Heart left ventricle (tissue), 16 donors: ENCODE measurements around the gene GLT8D1. TPM values are rescaled to one million over a fixed set of nuclear protein-coding genes. Genes with fewer than 3 reads are reported as not detected.

Experiments used
- ATAC-seq, 4 donors: fragments of 200-7000 bp; cut with Tn5 transposase; one replicate each; pipeline ENCODE4 v1.9.1; 2020 to 2022; ENCODE audit warnings: moderate library complexity in 4 of 4, mild to moderate bottlenecking in 3 of 4, moderate number of reproducible peaks in 1 of 4
- DNase-seq, 5 donors: peaks; one replicate each; pipeline ENCODE4 v3.0.0-alpha.2; 2020
- H3K27ac ChIP-seq, 12 donors: fragments of 200-600 bp; sonication (generic) in 4 of 12; one replicate each; pipeline versions ENCODE4 v1.5.0 to v1.8.0; 2016 to 2022; ENCODE audit warnings: mild to moderate bottlenecking in 2 of 12
- H3K27me3 ChIP-seq, 9 donors: fragments of 200-600 bp; sonication (generic) in 2 of 9; one replicate each; pipeline versions ENCODE4 v1.5.1 to v1.8.0; 2016 to 2022; ENCODE audit warnings: mild to moderate bottlenecking in 3 of 9
- H3K36me3 ChIP-seq, 9 donors: fragments of 200-600 bp; sonication (generic) in 2 of 9; one replicate each; pipeline versions ENCODE4 v1.5.0 to v1.8.0; 2018 to 2022; ENCODE audit warnings: mild to moderate bottlenecking in 2 of 9
- H3K4me1 ChIP-seq, 12 donors: fragments of 200-600 bp; sonication (generic) in 4 of 12; one replicate each; pipeline versions ENCODE4 v1.5.0 to v1.8.0; 2016 to 2022; ENCODE audit warnings: mild to moderate bottlenecking in 3 of 12
- H3K4me3 ChIP-seq, 12 donors: fragments of 200-600 bp; sonication (generic) in 4 of 12; one replicate each; pipeline versions ENCODE4 v1.5.0 to v1.8.0; 2017 to 2022; ENCODE audit warnings: mild to moderate bottlenecking in 9 of 12, moderate library complexity in 4 of 12
- H3K9me3 ChIP-seq, 12 donors: fragments of 200-600 bp; sonication (generic) in 4 of 12; one replicate each; pipeline versions ENCODE4 v1.5.0 to v1.8.0; 2016 to 2022; ENCODE audit warnings: mild to moderate bottlenecking in 1 of 12
- CTCF ChIP-seq, 12 donors: fragments of 200-600 bp; sonication (generic) in 4 of 12; IDR thresholded peaks; one replicate each; pipeline versions ENCODE4 v1.5.0 to v1.8.0; 2018 to 2022; ENCODE audit warnings: antibody characterized with exemption in 12 of 12, mild to moderate bottlenecking in 5 of 12
- POLR2A ChIP-seq, 2 donors: fragments of 450-650 bp; IDR thresholded peaks; one replicate each; pipeline ENCODE4 v1.6.1; 2017; ENCODE audit warnings: antibody characterized with exemption in 2 of 2, mild to moderate bottlenecking in 2 of 2, moderate library complexity in 2 of 2
- WGBS, 4 donors: extraction: QIAGEN DNeasy Blood & Tissue Kit in 2 of 4; methylation state at CpG; one replicate each; pipeline versions ENCODE4 v1.1.5 to v1.1.7; 2013 to 2018; 5-methylcytosine and 5-hydroxymethylcytosine counted together
- intact Hi-C, 10 donors: fragments of 100-400 bp; cut with DNase I; formaldehyde crosslinking; loops; one replicate each; pipeline versions ENCODE4 v1.11.1 to v1.14.2; 2022
- polyA plus RNA-seq, 2 donors: library from polyadenylated mRNA; stranded (reverse); fragments of 200-250 nt; gene quantifications; one replicate each; pipeline ENCODE4 v1.2.3, GENCODE V29; 2013
- total RNA-seq, 9 donors: library from RNA; depleted of rRNA in 2 of 9; stranded (reverse); fragments of >200 nt in 2 of 9; fragmentation: NEBNext Ultra II Directional in 3 of 9; extraction: Animal tissue kit (Norgen Biotek cat#: 25700) in 3 of 9; gene quantifications; one replicate each; pipeline versions ENCODE4 v1.1.0 to v1.2.4, GENCODE V29; 2016 to 2023
- donor health status: ischemic (EF 13 %, LVEDD 7.1; RV severe dilation, severe dysfunction).
- donor health status: healthy with polysubstance abuse.
- donor health status: DM: no; HTN: yes; CAD: no.
- donor health status: DM: no; HTN: no; CAD: no.
- donor health status: ischemic (EF 25% LVEDD 6.9; RV normal size, moderate dysfunction).
- donor health status: ischemic (EF 25% LVEDD 5.7; RV mildly dilated, moderate dysfunction).
- donor health status: healthy.
- donor health status: DM: yes; HTN: yes; CAD: no.
- donor health status: ischemic (EF 35%, LVEDD 5.7; RV mildly dilated, moderate dysfunction).
- donor health status: nonischemic (EF 11% LVEDD 7.7; RV severe dilation, severe dysfunction).
- donor health status: DM: yes; HTN: yes; CAD: no.
- donor health status: PGD.
- donor health status: ischemic (EF 29% LVEDD 5.4; RV normal size, mild dysfunction).
- donor health status: nonischemic (EF 23%, LVEDD 6.1; RV moderate dilation, normal function).

GLT8D1 gene
- total and polyA plus RNA-seq, 11 donors = 21.7 to 39.0 (median 28.3) TPM

GRCh38 chr3:52671676-52672075 lies 33.9 kb downstream of the GLT8D1 start:
- no peaks in the 10 kb centered on the region for H3K9me3 ChIP-seq
- peaks cover 0 to 27% (median 10%) of the 10 kb centered on the region in 12 donors for H3K4me1 ChIP-seq
- peak overlapping the region in 1 of 12 donors; percentile 69 for H3K27ac ChIP-seq
- intact Hi-C loops = loop anchor here in 1 of 10 donors (10.0 kb wide), 1 partner anchor 247 kb away; no protein-coding TSS in a partner anchor
- H3K4me3 ChIP-seq = no peak overlapping the region
- peaks cover 0 to 98% (median 78%) of the 10 kb centered on the region in 9 donors for H3K36me3 ChIP-seq
- DNase-seq (no peak), ATAC-seq (no peak)
- 44 to 75% (median 64%) methylated on average over 1 of the region's 1 CpG for WGBS, 4 donors
- H3K27me3 ChIP-seq = no peaks in the 10 kb centered on the region
- TF ChIP-seq POLR2A (IDR thresholded peaks at IDR 0.05) (no peak), CTCF (IDR thresholded peaks at IDR 0.05) (no peak)

GRCh38 chr3:52670621-52671521 lies 34.7 kb downstream of the GLT8D1 start:
- intact Hi-C loops = loop anchor here in 1 of 10 donors (10.0 kb wide), 1 partner anchor 246 kb away; no protein-coding TSS in a partner anchor
- H3K36me3 ChIP-seq = peaks cover 0 to 98% (median 79%) of the 10 kb centered on the region in 9 donors

GRCh38 chr3:52663098-52663497 lies 42.5 kb downstream of the GLT8D1 start:
- TF ChIP-seq CTCF (IDR thresholded peaks at IDR 0.05) = no peak
- TF ChIP-seq POLR2A (IDR thresholded peaks at IDR 0.05) = no peak
- no peak for ATAC-seq
- no peaks in the 10 kb centered on the region for H3K4me1 ChIP-seq
- 83 to 96% (median 93%) methylated on average over 3 of the region's 3 CpGs for WGBS, 4 donors
- no peaks in the 10 kb centered on the region for H3K27me3 ChIP-seq
- no peaks in the 10 kb centered on the region for H3K9me3 ChIP-seq
- H3K4me3 ChIP-seq = no peak overlapping the region
- no peak for DNase-seq
- H3K36me3 ChIP-seq = peaks cover 0 to 100% (median 88%) of the 10 kb centered on the region in 9 donors
- intact Hi-C loops = no loop called here
- no peak overlapping the region for H3K27ac ChIP-seq

More at GRCh38 chr3:52670621-52671521, 34.7 kb downstream of the GLT8D1 start:
- TF ChIP-seq POLR2A (IDR thresholded peaks at IDR 0.05) (no peak), CTCF (IDR thresholded peaks at IDR 0.05) (no peak)
- Histone ChIP-seq H3K27ac (peak overlapping the region in 10 of 12 donors; percentile 3 to 69 (median 24)), H3K4me3 (no peak overlapping the region), H3K9me3 (no peaks in the 10 kb centered on the region), H3K27me3 (no peaks in the 10 kb centered on the region), H3K4me1 (peaks cover 0 to 27% (median 10%) of the 10 kb centered on the region in 12 donors)
- 75 to 78% (median 77%) methylated on average over 9 of the region's 9 CpGs for WGBS, 4 donors
- ATAC-seq (peak; percentile 82 to 97 (median 90)), DNase-seq (no peak)

- H3K27ac ChIP-seq = no peak overlapping the region
- no peak for DNase-seq
- H3K36me3 ChIP-seq = peaks cover 0 to 100% (median 91%) of the 10 kb centered on the region in 9 donors
- WGBS, 4 donors = 47 to 87% (median 64%) methylated on average over 3 of the region's 3 CpGs
- H3K4me1 ChIP-seq = no peaks in the 10 kb centered on the region
- no peaks in the 10 kb centered on the region for H3K27me3 ChIP-seq
- no peaks in the 10 kb centered on the region for H3K9me3 ChIP-seq
- ATAC-seq = no peak
- TF ChIP-seq CTCF (IDR thresholded peaks at IDR 0.05) (no peak), POLR2A (IDR thresholded peaks at IDR 0.05) (no peak)
- H3K4me3 ChIP-seq = no peak overlapping the region
- intact Hi-C loops = no loop called here
Observed at GRCh38 chr3:52660046-52660445, 45.5 kb downstream of the GLT8D1 start.
